CD14-positive monocyte (primary cell): ENCODE measurements around the gene KCNB1. TPM values are rescaled to one million over a fixed set of nuclear protein-coding genes. Genes with fewer than 3 reads are reported as not detected.

ENCODE experiments used
- DNase-seq, 3 donors: peaks; one replicate each; pipeline ENCODE4 v3.0.0-alpha.2; 2011 to 2022
- H2AFZ ChIP-seq: 2 replicates; pipeline ENCODE4 v1.6.0; 2012; ENCODE audit warnings: mild to moderate bottlenecking, low read depth, low read length, inconsistent platforms; ENCODE audit not compliant: insufficient read depth, poor library complexity, severe bottlenecking
- H3K27ac ChIP-seq, 2 donors: 1 replicate in 1 of 2; 2 replicates in 1 of 2; pipeline ENCODE4 v1.5.1; 2012 to 2013; ENCODE audit warnings: low read length in 2 of 2, control low read depth in 1 of 2, inconsistent platforms in 1 of 2, low read depth in 1 of 2, mild to moderate bottlenecking in 1 of 2
- H3K27me3 ChIP-seq, 2 donors: one replicate each; pipeline versions ENCODE4 v1.6.0 to v1.6.1; 2011 to 2013; ENCODE audit warnings: low read length in 2 of 2; ENCODE audit not compliant: control insufficient read depth in 2 of 2, insufficient read depth in 2 of 2
- H3K36me3 ChIP-seq, 2 donors: replicated peaks in 1 of 2; 1 replicate in 1 of 2; 2 replicates in 1 of 2; pipeline versions ENCODE4 v1.5.1 to v1.6.1; 2012 to 2013; ENCODE audit warnings: low read length in 2 of 2, control low read depth in 1 of 2, inconsistent platforms in 1 of 2, mild to moderate bottlenecking in 1 of 2; ENCODE audit not compliant: insufficient read depth in 2 of 2, control insufficient read depth in 1 of 2
- H3K4me1 ChIP-seq, 2 donors: 1 replicate in 1 of 2; 2 replicates in 1 of 2; pipeline versions ENCODE4 v1.5.1 to v1.6.1; 2012 to 2013; ENCODE audit warnings: low read length in 2 of 2, control low read depth in 1 of 2, inconsistent platforms in 1 of 2, mild to moderate bottlenecking in 1 of 2, moderate library complexity in 1 of 2; ENCODE audit not compliant: insufficient read depth in 2 of 2, control insufficient read depth in 1 of 2
- H3K4me2 ChIP-seq: replicated peaks from 2 replicates; pipeline ENCODE3; 2012; ENCODE audit warnings: low read length, moderate library complexity, mild to moderate bottlenecking; ENCODE audit not compliant: poor library complexity, severe bottlenecking; ENCODE audit errors: extremely low read depth
- H3K4me3 ChIP-seq, 3 experiments: fragments of 200-600 bp in 1 of 3; sonication (generic) in 1 of 3; replicated peaks in 1 of 3; 1 replicate in 2 of 3; 2 replicates in 1 of 3; pipeline ENCODE4 v1.5.1; 2011 to 2013; ENCODE audit warnings: low read length in 3 of 3, mild to moderate bottlenecking in 3 of 3, control low read depth in 2 of 3, low read depth in 2 of 3, inconsistent platforms in 1 of 3, moderate library complexity in 1 of 3
- H3K79me2 ChIP-seq: 2 replicates; pipeline ENCODE4 v1.6.0; 2012; ENCODE audit warnings: mild to moderate bottlenecking, control low read depth, inconsistent platforms, low read length, moderate library complexity; ENCODE audit not compliant: insufficient read depth
- H3K9ac ChIP-seq: 2 replicates; pipeline ENCODE4 v1.6.0; 2017; ENCODE audit warnings: low read length, mild to moderate bottlenecking; ENCODE audit not compliant: insufficient read depth, poor library complexity, severe bottlenecking
- H3K9me3 ChIP-seq, 2 donors: replicated peaks in 1 of 2; 1 replicate in 1 of 2; 2 replicates in 1 of 2; pipeline versions ENCODE4 v1.5.1 to v1.6.1; 2012 to 2013; ENCODE audit warnings: low read length in 2 of 2, control low read depth in 1 of 2; ENCODE audit not compliant: control insufficient read depth in 1 of 2, insufficient read depth in 1 of 2
- H4K20me1 ChIP-seq: 2 replicates; pipeline ENCODE4 v1.6.0; 2012; ENCODE audit warnings: mild to moderate bottlenecking, low read length, control low read depth, moderate library complexity; ENCODE audit not compliant: insufficient read depth
- H3K27ac Mint-ChIP-seq, 7 donors: one replicate each; pipeline ENCODE4 v1.8.0; 2020; ENCODE audit warnings: mild to moderate bottlenecking in 7 of 7, mixed read lengths in 7 of 7, moderate library complexity in 6 of 7, inconsistent platforms in 2 of 7
- H3K27me3 Mint-ChIP-seq, 3 donors: one replicate each; pipeline ENCODE4 v1.8.0; 2021 to 2022; ENCODE audit warnings: low read depth in 3 of 3, mild to moderate bottlenecking in 3 of 3, mixed read lengths in 3 of 3, moderate library complexity in 3 of 3, inconsistent platforms in 1 of 3
- H3K36me3 Mint-ChIP-seq, 2 donors: one replicate each; pipeline ENCODE4 v1.8.0; 2020; ENCODE audit warnings: mixed read lengths in 2 of 2, inconsistent platforms in 1 of 2, mild to moderate bottlenecking in 1 of 2
- H3K4me1 Mint-ChIP-seq: one replicate; pipeline ENCODE4 v1.8.0; 2020; ENCODE audit warnings: mild to moderate bottlenecking, mixed read lengths
- H3K4me3 Mint-ChIP-seq, 2 donors: one replicate each; pipeline ENCODE4 v1.8.0; 2020; ENCODE audit warnings: mild to moderate bottlenecking in 2 of 2, mixed read lengths in 2 of 2, moderate library complexity in 1 of 2
- H3K9me3 Mint-ChIP-seq, 7 donors: one replicate each; pipeline ENCODE4 v1.8.0; 2020 to 2022; ENCODE audit warnings: mixed read lengths in 7 of 7, mild to moderate bottlenecking in 6 of 7, moderate library complexity in 6 of 7, inconsistent platforms in 2 of 7
- WGBS: methylation state at CpG from one replicate; pipeline ENCODE4 v1.1.5; 2013; ENCODE audit warnings: missing lambda C conversion rate; ENCODE audit not compliant: insufficient coverage; 5-methylcytosine and 5-hydroxymethylcytosine counted together
- intact Hi-C, 2 donors: fragments of 100-400 bp; cut with micrococcal nuclease; formaldehyde crosslinking; loops; one replicate each; pipeline versions ENCODE4 v1.15.0 to v1.15.1; 2023
- polyA plus RNA-seq, 3 donors: library from polyadenylated mRNA; depleted of rRNA in 1 of 3; unstranded in 2 of 3; stranded (reverse) in 1 of 3; fragments of 300-500 nt in 2 of 3; fragments of >200 nt in 1 of 3; fragmentation: Illumina TruSeq in 2 of 3; gene quantifications; 1 replicate in 2 of 3; 2 replicates in 1 of 3; pipeline ENCODE4 v1.2.3, GENCODE V29; 2012 to 2021
- TF ChIP-seq, protein P1 (sequence below): fragments of 200-600 bp; IDR thresholded peaks from one replicate; pipeline ENCODE4 v1.8.0; 2022; ENCODE audit warnings: antibody characterized with exemption, mild to moderate bottlenecking

KCNB1 gene
- polyA plus RNA-seq, 3 donors: not detected

DNA sequence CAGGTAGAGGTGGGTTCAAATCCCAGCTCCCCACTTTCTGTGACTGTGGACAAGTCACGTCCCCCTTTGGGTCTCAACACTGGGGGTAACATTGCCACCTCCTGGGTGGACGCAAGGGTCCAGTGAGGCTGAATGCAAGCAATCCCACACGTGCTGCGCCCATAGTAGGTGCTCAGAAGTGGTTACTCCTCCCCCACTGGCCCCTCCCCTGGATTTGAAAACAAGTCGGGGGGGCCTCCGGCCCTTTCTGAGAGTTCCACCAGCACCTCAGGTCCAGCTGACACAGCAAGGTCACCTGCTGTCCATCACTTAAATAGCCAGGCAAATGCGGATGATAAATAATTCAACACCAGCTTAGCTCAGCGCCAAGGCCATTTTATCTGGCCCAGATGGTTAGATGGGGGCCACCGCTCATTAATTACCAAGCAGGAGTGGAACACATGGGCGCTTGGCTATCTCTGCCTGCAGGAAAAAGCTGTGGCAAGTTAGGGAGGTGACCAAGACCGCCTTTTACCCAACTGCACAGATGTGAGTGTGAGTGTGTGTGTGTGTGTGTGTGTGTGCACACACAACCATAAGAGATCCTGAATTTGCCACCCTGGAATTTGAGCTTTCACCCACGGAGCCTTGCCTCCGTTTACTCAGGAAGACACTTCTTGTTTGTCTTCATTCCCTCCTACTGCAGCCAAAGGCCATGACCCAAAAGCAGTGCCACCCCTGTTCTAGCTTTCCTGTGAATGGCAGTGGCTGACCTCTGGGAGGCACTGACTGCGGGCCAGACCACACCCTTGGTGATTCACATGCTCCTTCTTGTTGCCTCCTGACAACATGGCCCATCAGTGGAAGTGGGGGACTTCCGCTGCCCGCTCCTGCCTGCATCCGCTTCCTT lies 34.7 kb upstream of the KCNB1 start:
- Histone ChIP-seq H3K9ac (no peak overlapping the region), H3K9me3 (no peaks in the 10 kb centered on the region), H3K4me2 (no peak overlapping the region), H3K79me2 (no peaks in the 10 kb centered on the region), H3K27ac (no peak overlapping the region), H3K4me1 (no peaks in the 10 kb centered on the region), H3K27me3 (no peaks in the 10 kb centered on the region), H4K20me1 (no peaks in the 10 kb centered on the region), H2AFZ (no peak overlapping the region), H3K36me3 (no peaks in the 10 kb centered on the region), H3K4me3 (no peak overlapping the region)
- Mint-ChIP-seq H3K36me3 (no peaks in the 10 kb centered on the region), H3K27me3 (peaks cover 8 to 9% (median 8%) of the 10 kb centered on the region in 3 donors), H3K27ac (no peak overlapping the region), H3K4me1 (no peaks in the 10 kb centered on the region), H3K9me3 (peaks cover 0 to 2% (median 0%) of the 10 kb centered on the region in 7 donors), H3K4me3 (no peak overlapping the region)
- 93% methylated on average over 13 of the region's 17 CpGs for WGBS
- intact Hi-C loops: no loop called here
- TF ChIP-seq, protein P1, sequence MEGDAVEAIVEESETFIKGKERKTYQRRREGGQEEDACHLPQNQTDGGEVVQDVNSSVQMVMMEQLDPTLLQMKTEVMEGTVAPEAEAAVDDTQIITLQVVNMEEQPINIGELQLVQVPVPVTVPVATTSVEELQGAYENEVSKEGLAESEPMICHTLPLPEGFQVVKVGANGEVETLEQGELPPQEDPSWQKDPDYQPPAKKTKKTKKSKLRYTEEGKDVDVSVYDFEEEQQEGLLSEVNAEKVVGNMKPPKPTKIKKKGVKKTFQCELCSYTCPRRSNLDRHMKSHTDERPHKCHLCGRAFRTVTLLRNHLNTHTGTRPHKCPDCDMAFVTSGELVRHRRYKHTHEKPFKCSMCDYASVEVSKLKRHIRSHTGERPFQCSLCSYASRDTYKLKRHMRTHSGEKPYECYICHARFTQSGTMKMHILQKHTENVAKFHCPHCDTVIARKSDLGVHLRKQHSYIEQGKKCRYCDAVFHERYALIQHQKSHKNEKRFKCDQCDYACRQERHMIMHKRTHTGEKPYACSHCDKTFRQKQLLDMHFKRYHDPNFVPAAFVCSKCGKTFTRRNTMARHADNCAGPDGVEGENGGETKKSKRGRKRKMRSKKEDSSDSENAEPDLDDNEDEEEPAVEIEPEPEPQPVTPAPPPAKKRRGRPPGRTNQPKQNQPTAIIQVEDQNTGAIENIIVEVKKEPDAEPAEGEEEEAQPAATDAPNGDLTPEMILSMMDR: no peak
- DNase-seq: no peak

GRCh38 chr20:49515586-49515985 lies 33.1 kb upstream of the KCNB1 start:
- Histone ChIP-seq H3K4me1 (no peaks in the 10 kb centered on the region), H3K9ac (no peak overlapping the region), H3K4me2 (no peak overlapping the region), H3K27ac (no peak overlapping the region), H2AFZ (no peak overlapping the region), H3K36me3 (no peaks in the 10 kb centered on the region), H3K4me3 (no peak overlapping the region), H3K9me3 (no peaks in the 10 kb centered on the region), H4K20me1 (no peaks in the 10 kb centered on the region), H3K79me2 (no peaks in the 10 kb centered on the region), H3K27me3 (no peaks in the 10 kb centered on the region)
- Mint-ChIP-seq H3K27ac (no peak overlapping the region), H3K4me1 (no peaks in the 10 kb centered on the region), H3K36me3 (no peaks in the 10 kb centered on the region), H3K27me3 (peaks cover 7 to 10% (median 8%) of the 10 kb centered on the region in 3 donors), H3K9me3 (peaks cover 0 to 2% (median 0%) of the 10 kb centered on the region in 7 donors), H3K4me3 (no peak overlapping the region)
- WGBS: 66% methylated on average over 3 of the region's 3 CpGs
- TF ChIP-seq, protein P1: no peak
- intact Hi-C loops: no loop called here
- no peak for DNase-seq
